A673 (cell line): ENCODE results near the gene CHCHD6.

ENCODE experiments used
- EZH2 ChIP-seq: fragments of 200-600 bp; sonication (generic); IDR thresholded peaks from 2 replicates; pipeline ENCODE4 v1.6.1; 2017; ENCODE audit warnings: borderline replicate concordance, low read depth, mild to moderate bottlenecking, mixed read lengths, antibody characterized with exemption, low read length; ENCODE audit not compliant: poor library complexity, severe bottlenecking
- TF ChIP-seq, protein P1 (sequence below): fragments of 300-800, 200-600 bp; sonication (generic); conservative IDR thresholded peaks from 2 replicates; pipeline ENCODE4 v1.5.1; 2017; ENCODE audit warnings: low read depth, mild to moderate bottlenecking, antibody characterized with exemption, low read length, moderate library complexity, mixed read lengths

DNA sequence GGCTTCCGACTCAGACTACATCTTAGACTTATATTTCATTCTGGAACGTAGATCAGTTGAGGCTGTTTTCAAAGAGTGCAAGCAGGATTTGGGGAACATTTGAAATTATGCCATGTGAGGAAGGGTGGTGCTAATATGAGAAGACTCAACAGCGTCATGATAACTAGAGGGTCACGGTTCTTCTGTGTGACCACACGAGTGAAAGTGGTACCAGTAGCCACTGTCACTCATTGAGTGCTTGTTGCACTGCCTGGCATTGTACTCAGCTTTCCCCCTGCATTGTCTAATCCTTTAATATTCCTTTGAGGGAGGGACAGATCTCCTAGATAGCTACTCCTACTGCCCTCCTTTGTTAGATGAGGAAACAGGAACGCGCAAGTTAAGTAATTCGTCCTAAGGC lies 197.6 kb downstream of the CHCHD6 start:
- TF ChIP-seq, protein P1, sequence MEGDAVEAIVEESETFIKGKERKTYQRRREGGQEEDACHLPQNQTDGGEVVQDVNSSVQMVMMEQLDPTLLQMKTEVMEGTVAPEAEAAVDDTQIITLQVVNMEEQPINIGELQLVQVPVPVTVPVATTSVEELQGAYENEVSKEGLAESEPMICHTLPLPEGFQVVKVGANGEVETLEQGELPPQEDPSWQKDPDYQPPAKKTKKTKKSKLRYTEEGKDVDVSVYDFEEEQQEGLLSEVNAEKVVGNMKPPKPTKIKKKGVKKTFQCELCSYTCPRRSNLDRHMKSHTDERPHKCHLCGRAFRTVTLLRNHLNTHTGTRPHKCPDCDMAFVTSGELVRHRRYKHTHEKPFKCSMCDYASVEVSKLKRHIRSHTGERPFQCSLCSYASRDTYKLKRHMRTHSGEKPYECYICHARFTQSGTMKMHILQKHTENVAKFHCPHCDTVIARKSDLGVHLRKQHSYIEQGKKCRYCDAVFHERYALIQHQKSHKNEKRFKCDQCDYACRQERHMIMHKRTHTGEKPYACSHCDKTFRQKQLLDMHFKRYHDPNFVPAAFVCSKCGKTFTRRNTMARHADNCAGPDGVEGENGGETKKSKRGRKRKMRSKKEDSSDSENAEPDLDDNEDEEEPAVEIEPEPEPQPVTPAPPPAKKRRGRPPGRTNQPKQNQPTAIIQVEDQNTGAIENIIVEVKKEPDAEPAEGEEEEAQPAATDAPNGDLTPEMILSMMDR: no peak
- no peak for TF ChIP-seq EZH2
